ENCODE measurements around the gene SLC5A10. TPM values are rescaled to one million over a fixed set of nuclear protein-coding genes. Genes with fewer than 3 reads are reported as not detected.

The SLC5A10 gene
- total RNA-seq, 6 experiments from 2014 or later, result not detected

GRCh38 chr17:18970582-18971480, 18.9 kb downstream of the SLC5A10 start:
- Mint-ChIP-seq H3K27me3 (ENCODE audit: insufficient read depth) (peaks cover 4% of the 10 kb centered on the region), H3K4me1 (ENCODE audit: low read depth) (peaks cover 16% of the 10 kb centered on the region), H3K36me3 (ENCODE audit: low read depth) (peaks cover 9% of the 10 kb centered on the region; the same call in 1 of the 2 replicates), H3K27ac (0 out of 2 replicates have a peak overlapping the region, but pooled peaks have one; percentile 25), H3K4me3 (no peak overlapping the region), H3K9me3 (no peaks in the 10 kb centered on the region)
- DNase-seq, result no peak
- TF ChIP-seq CTCF (IDR thresholded peaks at IDR 0.05), result peak; percentile 40

- Mint-ChIP-seq H3K4me1 (ENCODE audit: low read depth) (peaks cover 16% of the 10 kb centered on the region), H3K36me3 (ENCODE audit: low read depth) (peaks cover 16% of the 10 kb centered on the region; the same call in 1 of the 2 replicates), H3K4me3 (no peak overlapping the region), H3K27me3 (ENCODE audit: insufficient read depth) (peaks cover 4% of the 10 kb centered on the region), H3K27ac (no peak overlapping the region), H3K9me3 (no peaks in the 10 kb centered on the region)
- DNase-seq, result no peak
- TF ChIP-seq CTCF (IDR thresholded peaks at IDR 0.05), result no peak
Measured at GRCh38 chr17:18971801-18972200, 19.8 kb downstream of the SLC5A10 start.

GRCh38 chr17:18974407-18975149, 22.6 kb downstream of the SLC5A10 start:
- H3K27me3 Mint-ChIP-seq (ENCODE audit: insufficient read depth), result no peaks in the 10 kb centered on the region; the same call in 1 of the 2 replicates
- H3K27ac Mint-ChIP-seq, result peak overlapping the region; percentile 52
- peaks cover 13% of the 10 kb centered on the region for H3K4me1 Mint-ChIP-seq (ENCODE audit: low read depth)
- DNase-seq, result peak; percentile 20
- peaks cover 18% of the 10 kb centered on the region; the same call in 1 of the 2 replicates for H3K36me3 Mint-ChIP-seq (ENCODE audit: low read depth)
- no peak overlapping the region for H3K4me3 Mint-ChIP-seq
- no peak for TF ChIP-seq CTCF (IDR thresholded peaks at IDR 0.05)
- H3K9me3 Mint-ChIP-seq, result no peaks in the 10 kb centered on the region

- DNase-seq, result no peak
- Mint-ChIP-seq H3K36me3 (ENCODE audit: low read depth) (peaks cover 11% of the 10 kb centered on the region; the same call in 1 of the 2 replicates), H3K4me3 (no peak overlapping the region), H3K27ac (no peak overlapping the region), H3K9me3 (no peaks in the 10 kb centered on the region), H3K4me1 (ENCODE audit: low read depth) (peaks cover 10% of the 10 kb centered on the region), H3K27me3 (ENCODE audit: insufficient read depth) (no peaks in the 10 kb centered on the region)
- no peak for TF ChIP-seq CTCF (IDR thresholded peaks at IDR 0.05)
Measured at GRCh38 chr17:18975597-18975996, 23.6 kb downstream of the SLC5A10 start.

- H3K9me3 Mint-ChIP-seq, result no peaks in the 10 kb centered on the region
- H3K27ac Mint-ChIP-seq, result no peak overlapping the region
- TF ChIP-seq CTCF (IDR thresholded peaks at IDR 0.05), result no peak
- H3K4me1 Mint-ChIP-seq (ENCODE audit: low read depth), result peaks cover 16% of the 10 kb centered on the region
- H3K4me3 Mint-ChIP-seq, result no peak overlapping the region
- peaks cover 13% of the 10 kb centered on the region; the same call in 1 of the 2 replicates for H3K36me3 Mint-ChIP-seq (ENCODE audit: low read depth)
- DNase-seq, result no peak
- no peaks in the 10 kb centered on the region for H3K27me3 Mint-ChIP-seq (ENCODE audit: insufficient read depth)
Measured at GRCh38 chr17:18976201-18976600, 24.2 kb downstream of the SLC5A10 start.

Data from HFFc6 (cell line).